NCI-H2107 (cell line): ENCODE measurements around the gene DSG4.

ENCODE experiments used
- DNase-seq: peaks from one replicate; lab custom pipeline; 2025; lab: John Stamatoyannopoulos, UW

The DSG4 gene

DNA sequence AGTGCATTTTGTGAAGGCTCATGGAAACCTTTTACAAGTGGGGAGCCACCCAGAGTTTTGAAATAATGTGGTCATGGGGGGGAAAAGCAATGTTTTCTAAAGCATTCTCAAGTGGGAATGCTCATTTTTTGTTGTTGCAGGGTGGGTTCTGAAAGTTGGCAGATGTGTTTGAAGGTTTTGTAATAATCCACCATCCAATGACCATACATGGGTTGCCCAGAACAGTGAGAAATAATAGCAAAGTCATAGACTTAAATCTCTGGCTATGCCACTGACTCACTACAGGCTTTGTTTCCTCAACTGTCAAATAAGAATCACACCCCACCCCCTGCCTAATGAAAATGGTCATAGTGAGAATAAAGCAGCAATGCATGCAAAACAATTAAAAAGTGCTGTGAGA lies 73.8 kb downstream of the DSG4 start:
- DNase-seq, result no peak

DNA sequence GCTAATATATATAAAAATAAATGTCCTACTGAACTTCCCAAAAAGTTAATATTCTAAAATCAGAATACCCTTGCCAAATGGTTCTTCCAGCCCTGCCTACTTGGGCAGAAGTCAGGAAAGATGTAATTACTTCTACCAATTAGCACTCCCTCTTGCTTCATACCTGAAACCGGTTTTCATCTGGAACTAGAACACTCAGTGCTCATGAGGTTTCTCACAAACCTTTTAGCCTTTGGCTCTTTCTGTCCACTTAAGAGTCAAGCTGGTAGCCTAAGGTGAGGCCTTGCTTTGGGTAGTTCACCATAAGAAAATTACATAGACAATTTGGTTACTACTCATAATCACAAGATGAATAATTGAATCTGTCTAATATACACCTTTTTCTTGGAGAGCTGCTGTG lies 75.0 kb downstream of the DSG4 start:
- DNase-seq, result no peak

DNA sequence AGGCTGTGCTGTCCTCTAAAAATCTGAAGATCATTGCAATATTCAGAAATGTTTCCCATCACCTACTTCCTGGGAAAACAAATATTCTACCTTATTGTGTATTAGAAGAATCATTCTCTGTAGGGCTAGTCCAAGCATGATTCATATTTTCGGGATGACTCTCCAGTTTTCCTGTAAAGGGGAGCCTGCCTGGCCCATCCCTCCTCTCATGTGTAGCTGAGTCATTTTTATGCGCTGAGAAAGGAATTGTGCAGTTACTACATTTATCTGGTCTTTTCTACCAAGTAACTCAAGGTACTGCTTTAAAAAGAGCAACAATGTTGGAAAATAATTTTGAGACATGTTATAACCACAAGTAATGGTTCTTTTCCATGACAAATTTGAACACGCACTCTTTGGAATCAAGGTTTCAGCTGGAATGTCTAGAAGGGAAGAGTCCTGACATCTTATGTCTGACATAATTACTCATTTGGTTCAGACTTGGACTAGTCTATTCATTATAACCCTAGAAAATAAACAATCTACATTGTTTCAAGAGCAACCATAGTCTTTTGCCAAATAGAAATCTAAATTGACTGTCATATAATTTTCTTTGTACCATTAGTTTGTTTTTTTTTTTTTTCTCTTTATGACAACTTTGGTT lies 77.6 kb downstream of the DSG4 start:
- DNase-seq, result no peak
